Activated T-cell treated with anti-CD3 and anti-CD28 coated beads for 1 hour (primary cell): ENCODE measurements around the gene BICDL1.

Source experiments
- DNase-seq: peaks from one replicate; pipeline ENCODE4 v3.0.0-alpha.2; 2020; ENCODE audit warnings: low read depth

Gene BICDL1

DNA sequence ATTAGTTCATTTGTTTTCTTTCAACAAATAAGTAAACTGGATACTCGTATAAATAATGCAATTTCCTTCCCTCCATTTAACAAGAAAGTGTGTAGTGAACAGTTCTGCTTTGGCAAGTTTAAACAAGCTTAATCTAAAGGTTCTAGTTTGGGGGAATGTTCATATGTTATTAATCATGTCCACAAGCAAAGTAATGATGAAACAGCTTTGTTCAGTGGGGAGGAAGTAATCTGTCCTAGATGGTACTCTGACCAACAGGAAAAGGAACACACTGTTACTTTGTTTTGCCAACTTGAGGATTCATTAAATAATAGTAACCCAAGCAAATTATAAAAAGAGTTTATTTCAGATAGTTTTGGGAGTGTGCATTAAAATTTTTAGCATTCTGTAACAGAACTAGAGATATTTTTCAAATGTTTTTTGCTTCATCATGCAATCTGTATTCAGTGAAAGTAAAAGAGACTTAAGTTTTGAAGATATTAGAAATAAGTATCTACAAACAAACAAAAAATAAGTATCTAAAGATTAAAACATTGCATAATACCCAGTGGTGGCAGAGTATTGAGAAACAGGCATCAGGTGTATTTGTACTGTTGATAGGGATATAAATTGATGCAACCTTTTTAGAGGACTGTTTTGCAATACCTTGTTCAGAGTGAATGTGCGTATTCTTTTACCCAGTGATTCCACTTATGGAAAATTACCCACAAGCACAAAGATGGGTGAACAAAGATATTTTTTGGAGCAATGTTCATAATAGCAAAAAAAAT is 66.4 kb downstream of the BICDL1 start:
- no peak for DNase-seq

GRCh38 chr12:120056739-120057138 is 67.7 kb downstream of the BICDL1 start:
- no peak for DNase-seq

GRCh38 chr12:120060196-120060595 is 71.2 kb downstream of the BICDL1 start:
- no peak for DNase-seq

- no peak for DNase-seq
Measured at GRCh38 chr12:120060717-120061116, 71.7 kb downstream of the BICDL1 start.

DNA sequence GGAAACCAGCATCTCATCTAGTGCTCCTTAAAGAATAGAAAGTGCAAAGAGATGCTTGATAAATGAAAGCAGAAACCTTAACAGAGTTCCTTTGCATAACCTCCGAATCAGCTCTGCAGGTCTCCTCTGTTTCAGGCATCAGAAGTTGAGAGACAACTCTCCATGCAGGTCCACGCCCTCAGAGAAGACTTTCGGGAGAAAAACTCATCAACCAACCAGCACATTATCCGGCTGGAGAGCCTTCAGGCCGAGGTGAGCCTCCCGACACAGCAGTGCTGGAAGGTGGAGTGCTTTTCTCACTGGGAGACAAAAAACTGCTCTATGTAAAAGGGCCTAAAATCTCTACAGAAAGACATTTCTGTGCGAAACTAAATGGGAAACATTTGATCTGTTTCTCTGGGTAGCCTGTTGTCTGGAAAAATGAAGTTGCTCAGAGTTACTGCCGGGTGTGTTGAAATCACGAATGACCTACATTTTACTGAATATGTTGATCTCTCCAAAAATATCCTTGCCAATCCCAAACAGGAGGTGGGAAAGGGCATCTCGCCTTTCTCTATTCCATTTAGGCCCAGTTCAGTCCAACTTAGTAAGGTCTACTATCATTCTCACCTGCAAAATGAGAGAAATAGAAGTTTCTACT is 72.7 kb downstream of the BICDL1 start:
- DNase-seq, result no peak

DNA sequence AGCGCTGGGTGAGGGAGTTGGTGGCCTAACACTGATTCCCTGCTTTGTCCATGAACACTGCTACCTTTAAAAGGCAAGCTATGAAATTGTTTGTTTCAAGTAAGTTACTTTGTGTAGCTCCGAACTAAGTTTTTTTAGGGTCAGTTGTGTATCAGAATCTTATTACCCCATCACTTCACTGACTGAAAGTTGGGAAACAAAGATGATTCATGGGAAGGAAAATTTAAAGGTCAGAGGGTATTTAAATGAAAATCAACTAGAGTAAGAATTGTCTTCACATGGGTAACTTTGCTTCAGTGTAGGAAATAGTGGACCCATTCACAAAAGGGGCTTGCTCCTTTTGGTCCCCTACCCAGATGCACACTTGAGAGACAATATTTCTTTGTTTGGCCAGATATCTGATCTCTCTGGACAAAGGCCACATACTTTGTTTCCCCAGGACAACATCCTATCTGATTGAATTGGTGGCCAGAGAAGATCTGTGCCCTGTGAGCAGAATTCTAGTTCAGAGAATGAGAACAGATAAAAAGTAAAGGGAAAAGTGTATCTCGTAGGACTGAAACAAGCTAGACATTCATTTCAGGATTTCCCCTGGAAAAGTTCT is 74.0 kb downstream of the BICDL1 start:
- no peak for DNase-seq

- no peak for DNase-seq
Measured at GRCh38 chr12:120064054-120064940, 75.3 kb downstream of the BICDL1 start.

DNA sequence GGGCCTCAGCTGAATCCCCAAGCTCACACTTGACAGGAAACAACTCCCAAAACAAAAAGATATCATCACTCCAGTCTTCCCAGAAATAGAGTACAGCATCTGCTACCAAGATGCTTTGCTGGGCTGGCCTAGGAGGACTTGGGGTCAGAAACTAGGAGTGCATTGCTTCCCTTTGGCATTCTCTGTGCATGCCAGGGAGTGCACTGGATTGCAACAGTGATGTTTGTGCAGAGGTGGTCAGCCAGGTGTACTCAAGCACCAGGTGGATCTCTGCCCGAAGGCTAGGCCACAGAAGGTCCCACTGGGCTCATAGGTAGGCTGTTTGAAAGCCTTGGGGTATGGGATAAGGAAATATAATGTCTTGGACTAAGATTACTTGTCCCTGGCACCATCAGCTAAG is 76.4 kb downstream of the BICDL1 start:
- no peak for DNase-seq

- no peak for DNase-seq
Measured at GRCh38 chr12:120066341-120066740, 77.3 kb downstream of the BICDL1 start.

DNA sequence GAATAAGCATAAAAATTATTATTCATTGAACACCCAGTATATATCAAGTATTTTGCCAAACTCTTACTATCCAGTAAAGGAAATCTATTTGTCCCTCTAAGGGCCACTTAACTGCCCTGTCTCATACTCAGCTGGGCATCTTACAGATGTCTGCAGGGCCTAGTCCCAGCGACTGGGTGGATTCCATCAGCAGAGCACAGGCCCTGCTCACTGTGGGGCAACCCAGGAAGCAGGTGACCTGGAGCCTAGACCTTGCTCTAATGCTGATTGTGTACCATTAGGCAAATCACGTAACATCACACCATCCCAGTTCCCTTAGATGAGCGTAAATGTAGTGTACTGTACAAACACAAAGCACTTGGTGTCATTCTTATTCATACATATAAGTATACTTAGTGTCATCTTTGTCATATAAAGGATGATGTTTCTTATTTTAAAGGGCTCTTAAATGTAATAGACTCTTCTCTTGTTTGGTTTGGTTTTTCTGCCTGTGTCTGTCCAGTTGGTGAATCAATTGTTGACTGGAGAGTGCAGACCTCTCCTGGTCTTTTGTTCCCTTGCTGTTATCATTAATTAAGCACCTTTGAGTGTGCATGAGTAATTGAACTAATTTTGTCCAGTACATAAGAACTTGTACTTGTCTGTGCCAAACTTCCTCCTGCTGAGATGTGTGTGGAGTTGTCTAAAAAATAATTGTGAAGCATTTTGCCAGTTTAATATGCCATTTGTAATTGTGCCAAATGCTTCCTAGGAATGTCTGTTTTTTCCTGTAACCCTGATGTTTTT is 78.2 kb downstream of the BICDL1 start:
- no peak for DNase-seq

GRCh38 chr12:120067901-120068300 is 78.9 kb downstream of the BICDL1 start:
- DNase-seq, result no peak

- DNase-seq, result no peak
Measured at GRCh38 chr12:120069278-120069677, 80.2 kb downstream of the BICDL1 start.

DNA sequence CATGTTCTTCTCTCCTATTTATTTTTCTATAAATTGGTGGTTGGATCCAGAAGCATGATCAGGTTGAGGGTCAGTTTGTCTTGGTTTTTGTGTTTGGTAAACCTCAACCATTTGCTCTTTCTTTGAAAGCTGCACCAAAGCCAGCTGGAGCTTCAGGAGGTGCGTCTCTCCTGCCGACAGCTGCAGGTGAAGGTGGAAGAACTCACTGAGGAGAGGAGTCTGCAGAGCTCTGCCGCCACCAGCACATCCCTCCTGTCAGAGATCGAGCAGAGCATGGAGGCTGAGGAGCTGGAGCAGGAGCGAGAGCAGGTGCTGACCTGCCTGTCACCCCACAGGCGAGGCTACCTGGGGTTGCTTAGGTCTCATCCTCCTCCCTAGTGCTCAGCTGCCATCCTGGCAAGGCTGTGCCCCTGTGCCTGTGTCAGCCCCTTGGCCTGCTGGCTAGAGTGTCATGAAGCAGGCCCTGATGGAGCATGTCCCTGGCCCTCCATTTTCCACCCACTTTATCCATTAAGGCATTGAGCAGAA is 82.5 kb downstream of the BICDL1 start:
- no peak for DNase-seq

GRCh38 chr12:120072472-120073249 is 83.6 kb downstream of the BICDL1 start:
- DNase-seq, result no peak

GRCh38 chr12:120075034-120075616 is 86.1 kb downstream of the BICDL1 start:
- no peak for DNase-seq

DNA sequence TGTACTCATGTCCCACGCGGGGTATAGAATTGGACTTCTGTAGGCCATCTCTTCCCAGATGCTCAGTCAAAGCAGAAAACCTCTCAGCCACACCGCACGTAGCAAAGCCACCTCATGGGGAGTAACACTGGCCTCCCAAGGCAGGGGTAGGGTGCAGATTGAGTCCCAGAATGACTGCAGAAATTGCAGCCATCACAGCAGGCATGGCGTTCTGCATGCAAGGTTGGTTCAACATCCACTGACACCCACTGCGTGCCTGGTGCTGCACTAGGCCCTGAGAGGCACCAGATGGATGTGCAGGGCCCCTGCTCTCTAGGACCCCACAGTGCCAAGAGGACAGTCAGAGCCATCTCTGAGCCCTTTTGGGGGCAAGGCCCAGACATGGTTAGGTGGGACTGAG is 87.6 kb downstream of the BICDL1 start:
- no peak for DNase-seq

DNA sequence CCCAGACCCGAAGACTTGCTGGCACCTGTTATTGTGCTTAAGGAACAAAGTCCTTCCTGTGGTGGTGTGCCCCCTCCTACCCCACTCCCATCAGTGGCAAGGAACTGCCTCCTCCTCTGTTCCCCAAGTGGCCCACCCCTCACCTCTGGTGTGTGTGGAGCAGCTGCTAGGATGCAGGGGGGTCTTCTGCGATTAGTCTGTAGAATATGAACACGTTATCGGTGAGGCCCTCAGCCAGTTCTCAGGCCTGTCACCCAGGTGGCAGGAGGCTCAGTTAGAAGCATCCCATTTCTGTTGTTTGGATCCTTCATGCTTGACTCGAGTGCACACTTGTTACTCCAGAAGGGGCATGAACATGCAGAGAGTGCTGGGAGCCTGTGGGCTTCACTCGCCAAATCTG is 88.2 kb downstream of the BICDL1 start:
- DNase-seq, result no peak

DNA sequence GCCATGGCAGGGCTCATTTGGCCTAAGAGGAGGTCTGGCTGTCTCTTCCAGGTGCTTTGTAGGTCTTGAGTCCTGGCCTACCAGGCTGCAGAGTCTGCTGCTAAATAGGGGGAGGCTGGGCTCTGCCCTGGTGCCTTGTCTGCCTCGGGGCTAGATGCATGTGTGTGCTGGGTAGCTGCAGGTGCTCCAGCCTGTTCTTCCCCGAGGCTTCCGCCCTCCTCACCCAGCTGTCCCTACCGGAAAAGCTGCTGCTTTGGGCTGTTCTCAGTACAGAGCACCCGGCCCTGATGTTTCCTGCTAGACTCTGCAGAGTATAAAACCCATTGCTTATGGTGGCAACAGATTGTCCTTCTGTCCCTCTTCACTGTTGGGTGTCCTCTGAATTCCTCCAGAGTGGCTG is 89.8 kb downstream of the BICDL1 start:
- DNase-seq, result no peak

GRCh38 chr12:120079411-120080400 is 90.7 kb downstream of the BICDL1 start:
- no peak for DNase-seq
